ENCODE measurements around the gene IER2.
"Not testable (repeated sequence)": the region's sequence is repeated elsewhere in the genome, so short reads cannot be mapped to it uniquely, and the experiment has no call there.

Gene IER2

GRCh38 chr19:13165162-13165997 lies 15.2 kb downstream of the IER2 start:
- no peak for DNase-seq

GRCh38 chr19:13166151-13166550 lies 15.9 kb downstream of the IER2 start:
- DNase-seq, result not testable (repeated sequence)

- no peak for DNase-seq
Measured at GRCh38 chr19:13169769-13170168, 19.6 kb downstream of the IER2 start.

- DNase-seq, result no peak
Measured at GRCh38 chr19:13171146-13171545, 20.9 kb downstream of the IER2 start.

GRCh38 chr19:13172346-13173138 lies 22.3 kb downstream of the IER2 start:
- DNase-seq, result no peak

- DNase-seq, result no peak
Measured at GRCh38 chr19:13173139-13173737, 23.0 kb downstream of the IER2 start.

- no peak for DNase-seq
Measured at GRCh38 chr19:13176345-13176744, 26.1 kb downstream of the IER2 start.

- DNase-seq, result not testable (repeated sequence)
Measured at GRCh38 chr19:13177584-13177983, 27.4 kb downstream of the IER2 start.

- DNase-seq, result not testable (repeated sequence)
Measured at GRCh38 chr19:13178291-13178690, 28.1 kb downstream of the IER2 start.

GRCh38 chr19:13181747-13182388 lies 31.7 kb downstream of the IER2 start:
- DNase-seq, result no peak

- not testable (repeated sequence) for DNase-seq
Measured at GRCh38 chr19:13184926-13185325, 34.7 kb downstream of the IER2 start.

- not testable (repeated sequence) for DNase-seq
Measured at GRCh38 chr19:13185763-13186657, 35.8 kb downstream of the IER2 start.

- DNase-seq, result not testable (repeated sequence)
Measured at GRCh38 chr19:13186688-13187087, 36.5 kb downstream of the IER2 start.

GRCh38 chr19:13187419-13187818 lies 37.2 kb downstream of the IER2 start:
- DNase-seq, result no peak

GRCh38 chr19:13189600-13189999 lies 39.4 kb downstream of the IER2 start:
- DNase-seq, result no peak

- DNase-seq, result no peak
Measured at GRCh38 chr19:13190781-13191540, 40.8 kb downstream of the IER2 start.

GRCh38 chr19:13195678-13196077 lies 45.5 kb downstream of the IER2 start:
- DNase-seq, result no peak

- no peak for DNase-seq
Measured at GRCh38 chr19:13198634-13199033, 48.4 kb downstream of the IER2 start.

GRCh38 chr19:13202112-13202511 lies 51.9 kb downstream of the IER2 start:
- DNase-seq, result not testable (repeated sequence)
